Activated CD8-positive, alpha-beta memory T cell treated with anti-CD3 and anti-CD28 coated beads, Interleukin-2, amount 10 ng/mL, durations not matched to agents 7 days and 5 days (primary cell): ENCODE measurements around the gene LHFPL3. TPM values are rescaled to one million over a fixed set of nuclear protein-coding genes. Genes with fewer than 3 reads are reported as not detected.
A peak's percentile ranks its signal among the peaks of the same experiment; 100 is the strongest.

Source experiments
- ATAC-seq: fragments of 150-1000 bp; cut with Tn5 transposase; one replicate; pipeline ENCODE4 v1.10.0; 2021; ENCODE audit warnings: moderate library complexity
- CTCF ChIA-PET: fragments of 350-600 bp; sonication (Branson Sonifier 250); formaldehyde crosslinking; loops from one replicate; lab custom pipeline; 2021; ENCODE audit warnings: antibody characterized with exemption; lab: Charles Lee
- DNase-seq: peaks from one replicate; pipeline ENCODE4 v3.0.0-alpha.2; 2020
- H3K27ac Mint-ChIP-seq: one replicate; pipeline ENCODE4 v1.8.0; 2021; ENCODE audit warnings: mild to moderate bottlenecking, mixed read lengths
- H3K27me3 Mint-ChIP-seq: one replicate; pipeline ENCODE4 v1.8.0; 2021; ENCODE audit warnings: mixed read lengths
- H3K36me3 Mint-ChIP-seq: one replicate; pipeline ENCODE4 v1.8.0; 2021; ENCODE audit warnings: mild to moderate bottlenecking, mixed read lengths
- H3K4me1 Mint-ChIP-seq: one replicate; pipeline ENCODE4 v1.8.0; 2021; ENCODE audit warnings: mixed read lengths
- H3K4me3 Mint-ChIP-seq: one replicate; pipeline ENCODE4 v1.8.0; 2021; ENCODE audit warnings: mild to moderate bottlenecking, moderate library complexity, mixed read lengths
- H3K9me3 Mint-ChIP-seq: one replicate; pipeline ENCODE4 v1.8.0; 2022; ENCODE audit warnings: low read depth, mixed read lengths
- total RNA-seq, 2 experiments: library from RNA; stranded (reverse); gene quantifications; one replicate each; pipeline ENCODE4 v1.2.3, GENCODE V29; 2021

Gene LHFPL3
- total RNA-seq, 2 experiments from 2014 or later: not detected

DNA sequence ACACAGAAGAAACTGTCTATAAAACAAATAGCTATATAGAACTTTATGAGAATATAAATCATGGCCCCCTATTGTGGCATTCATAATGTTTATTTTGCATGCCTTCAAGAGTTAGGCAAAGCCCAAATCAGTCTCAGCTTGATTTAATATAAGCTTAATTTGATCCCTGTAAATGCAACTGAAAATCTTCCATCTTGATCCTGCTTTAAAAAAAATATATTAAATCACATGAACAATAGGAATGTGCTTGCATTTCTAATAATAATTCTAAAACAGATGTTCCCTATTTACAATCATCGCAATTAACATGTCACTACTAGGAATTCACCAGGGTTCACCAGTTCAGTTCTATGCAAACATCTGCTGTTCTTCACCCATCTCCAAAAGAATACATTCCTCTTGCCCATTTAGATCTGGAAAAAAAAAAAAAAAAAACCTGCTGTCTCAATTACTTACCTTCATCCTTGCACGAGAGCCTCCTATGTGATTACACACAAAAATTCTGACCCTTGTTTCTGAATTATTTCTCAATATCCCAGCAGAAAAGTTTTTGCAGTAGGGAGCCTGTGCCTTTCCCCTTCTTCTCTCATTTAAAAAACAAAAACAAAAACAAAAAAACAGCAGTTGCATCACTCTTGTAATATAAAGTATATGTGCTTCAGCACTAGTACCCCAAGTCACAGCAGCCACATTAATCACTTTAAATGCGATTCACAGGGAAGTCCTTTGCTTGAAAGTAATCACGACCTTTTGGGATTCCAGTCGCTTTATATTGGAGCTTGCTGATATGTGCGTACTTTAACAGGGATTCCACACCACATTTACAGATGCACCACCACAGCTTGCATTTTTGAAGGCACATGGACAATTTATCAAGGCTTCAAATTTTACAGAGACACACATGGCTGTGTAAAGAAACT lies 490.8 kb downstream of the LHFPL3 start:
- no peak overlapping the region for H3K27ac Mint-ChIP-seq
- no peak for ATAC-seq
- H3K4me3 Mint-ChIP-seq: no peak overlapping the region
- peaks cover 4% of the 10 kb centered on the region for H3K27me3 Mint-ChIP-seq
- H3K4me1 Mint-ChIP-seq: no peaks in the 10 kb centered on the region
- no peaks in the 10 kb centered on the region for H3K9me3 Mint-ChIP-seq
- no peak for DNase-seq
- CTCF ChIA-PET: interaction anchor here (1.4 kb wide), 1 partner anchor 30 kb away, joined by 3 read pairs; no protein-coding TSS in a partner anchor
- no peaks in the 10 kb centered on the region for H3K36me3 Mint-ChIP-seq

DNA sequence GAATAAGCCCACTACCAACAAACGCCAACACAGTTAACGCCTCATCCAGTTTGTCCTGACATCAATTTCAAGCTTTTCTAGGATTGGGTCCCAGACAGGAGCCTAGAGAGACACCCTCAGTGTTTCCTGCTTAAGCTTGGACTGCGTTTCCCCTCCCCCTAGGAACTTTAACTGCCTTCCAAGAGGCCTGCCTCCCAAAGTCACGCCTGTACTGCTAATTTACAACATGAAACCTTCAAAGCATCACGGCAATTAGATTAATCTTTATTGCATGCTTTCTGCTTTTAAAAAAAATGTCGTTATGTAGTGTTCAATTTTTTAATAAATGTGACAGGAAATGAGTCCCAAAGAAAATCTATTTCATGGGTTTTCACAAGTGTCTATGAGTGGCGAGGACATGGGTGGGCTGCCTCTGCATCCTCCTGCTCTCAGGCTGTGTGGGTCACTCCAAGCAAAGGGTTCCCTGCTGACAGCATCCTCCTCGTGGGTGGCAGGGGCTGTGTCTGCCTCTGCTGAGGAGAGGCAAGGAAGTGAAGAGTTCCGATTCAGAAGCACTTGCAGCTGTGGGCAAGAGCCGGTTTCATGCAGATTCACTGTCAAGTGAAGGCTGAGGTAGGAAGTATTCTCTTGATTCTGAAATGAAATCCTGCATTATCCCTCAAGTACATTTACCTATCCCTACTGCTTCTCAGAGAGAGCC lies 492.6 kb downstream of the LHFPL3 start:
- peaks cover 4% of the 10 kb centered on the region for H3K27me3 Mint-ChIP-seq
- CTCF ChIA-PET: no interaction called here
- no peak overlapping the region for H3K4me3 Mint-ChIP-seq
- H3K27ac Mint-ChIP-seq: no peak overlapping the region
- H3K4me1 Mint-ChIP-seq: no peaks in the 10 kb centered on the region
- ATAC-seq (no peak), DNase-seq (no peak)
- no peaks in the 10 kb centered on the region for H3K9me3 Mint-ChIP-seq
- no peaks in the 10 kb centered on the region for H3K36me3 Mint-ChIP-seq

DNA sequence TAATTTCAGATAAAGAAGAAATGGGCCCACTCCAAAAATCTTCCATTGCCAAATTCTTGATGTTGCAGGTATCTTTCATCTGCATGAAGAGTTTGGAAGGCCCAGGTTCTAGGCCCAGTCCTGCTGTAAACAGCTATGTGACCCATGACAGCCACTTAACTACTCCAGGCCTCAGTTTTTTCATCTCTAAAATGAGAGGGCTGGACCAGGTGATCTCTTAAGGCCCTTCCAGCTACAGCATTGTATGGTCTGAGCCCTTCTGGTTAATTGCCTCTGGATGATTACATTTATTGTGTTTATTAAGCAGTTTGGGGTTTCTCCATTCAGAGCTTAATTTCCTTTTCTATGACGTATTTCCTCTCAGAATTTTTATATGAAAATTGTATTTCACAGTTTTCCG lies 494.8 kb downstream of the LHFPL3 start:
- Mint-ChIP-seq H3K27ac (no peak overlapping the region), H3K36me3 (no peaks in the 10 kb centered on the region), H3K4me1 (no peaks in the 10 kb centered on the region), H3K4me3 (no peak overlapping the region), H3K27me3 (no peaks in the 10 kb centered on the region), H3K9me3 (no peaks in the 10 kb centered on the region)
- DNase-seq (no peak), ATAC-seq (no peak)
- CTCF ChIA-PET: interaction anchor here (1.8 kb wide), 1 partner anchor 25 kb away, joined by 5 read pairs; no protein-coding TSS in a partner anchor

DNA sequence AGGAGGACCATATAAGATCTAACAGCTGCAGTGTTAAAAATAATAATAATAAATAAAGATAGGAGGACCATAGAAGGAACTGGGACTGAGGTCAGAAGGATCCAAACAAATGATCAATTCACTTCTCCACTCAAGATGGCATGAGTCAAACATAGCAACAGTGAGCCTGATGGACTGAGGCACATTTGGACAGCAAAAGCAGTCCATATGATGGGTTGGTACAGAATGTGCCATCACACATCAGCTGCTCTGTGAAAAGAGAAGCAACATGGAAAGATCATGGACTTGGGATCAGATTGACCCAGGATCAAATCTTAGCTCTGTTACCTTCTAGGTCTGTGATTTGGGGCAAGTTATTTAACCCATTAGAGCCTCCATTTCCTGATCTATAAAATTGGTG lies 496.7 kb downstream of the LHFPL3 start:
- no peak for DNase-seq
- Mint-ChIP-seq H3K27me3 (no peaks in the 10 kb centered on the region), H3K4me1 (no peaks in the 10 kb centered on the region), H3K9me3 (no peaks in the 10 kb centered on the region), H3K27ac (no peak overlapping the region), H3K36me3 (no peaks in the 10 kb centered on the region), H3K4me3 (no peak overlapping the region)
- CTCF ChIA-PET: interaction anchor here (1.0 kb wide), 1 partner anchor 23 kb away, joined by 3 read pairs; no protein-coding TSS in a partner anchor
- ATAC-seq: peak; percentile 39

DNA sequence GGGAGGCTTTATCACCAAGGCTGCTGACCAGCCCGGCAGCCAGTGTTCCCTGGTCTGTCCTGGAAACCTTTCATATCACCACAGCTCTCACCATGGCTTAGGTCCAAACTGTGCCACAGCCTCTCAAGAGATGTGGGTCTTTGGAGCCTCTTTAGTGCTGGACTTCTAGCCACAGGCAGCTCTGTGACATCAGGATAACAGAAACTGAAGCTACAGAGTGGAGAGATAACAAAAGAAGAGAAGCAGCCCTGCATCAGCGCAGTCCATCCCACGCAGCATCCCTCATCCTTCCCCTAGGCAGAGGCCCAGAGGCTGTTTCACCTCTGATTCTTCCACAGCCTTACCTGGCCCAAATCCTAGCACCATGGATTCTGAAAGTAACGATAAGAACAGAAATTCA lies 497.7 kb downstream of the LHFPL3 start:
- Mint-ChIP-seq H3K4me3 (no peak overlapping the region), H3K9me3 (no peaks in the 10 kb centered on the region), H3K27ac (no peak overlapping the region), H3K36me3 (no peaks in the 10 kb centered on the region), H3K4me1 (no peaks in the 10 kb centered on the region), H3K27me3 (peaks cover 4% of the 10 kb centered on the region)
- no peak for ATAC-seq
- no peak for DNase-seq
- CTCF ChIA-PET: no interaction called here

DNA sequence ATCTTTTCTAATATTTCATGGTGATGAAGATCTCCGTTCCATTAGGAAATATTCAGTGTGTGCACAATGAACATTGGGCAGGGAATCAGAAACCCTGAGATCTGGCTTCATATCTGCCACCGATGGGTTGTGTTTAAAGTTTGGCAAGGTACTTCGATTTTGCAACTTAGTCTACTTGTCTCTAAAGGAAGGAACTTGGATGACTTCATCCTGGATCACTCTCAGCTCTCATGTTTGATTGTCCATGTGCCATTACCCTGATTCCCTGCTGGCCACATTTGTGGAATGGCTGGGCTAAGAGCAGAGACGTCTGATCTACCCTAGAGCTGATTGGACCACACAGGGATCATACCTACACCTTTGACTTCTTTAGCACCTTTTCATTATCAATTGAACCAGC lies 508.6 kb downstream of the LHFPL3 start:
- Mint-ChIP-seq H3K36me3 (no peaks in the 10 kb centered on the region), H3K27ac (no peak overlapping the region), H3K4me1 (no peaks in the 10 kb centered on the region), H3K9me3 (no peaks in the 10 kb centered on the region), H3K4me3 (no peak overlapping the region), H3K27me3 (peaks cover 18% of the 10 kb centered on the region)
- CTCF ChIA-PET: interaction anchor here (1.2 kb wide), 1 partner anchor 11 kb away, joined by 4 read pairs; no protein-coding TSS in a partner anchor
- no peak for DNase-seq
- no peak for ATAC-seq

DNA sequence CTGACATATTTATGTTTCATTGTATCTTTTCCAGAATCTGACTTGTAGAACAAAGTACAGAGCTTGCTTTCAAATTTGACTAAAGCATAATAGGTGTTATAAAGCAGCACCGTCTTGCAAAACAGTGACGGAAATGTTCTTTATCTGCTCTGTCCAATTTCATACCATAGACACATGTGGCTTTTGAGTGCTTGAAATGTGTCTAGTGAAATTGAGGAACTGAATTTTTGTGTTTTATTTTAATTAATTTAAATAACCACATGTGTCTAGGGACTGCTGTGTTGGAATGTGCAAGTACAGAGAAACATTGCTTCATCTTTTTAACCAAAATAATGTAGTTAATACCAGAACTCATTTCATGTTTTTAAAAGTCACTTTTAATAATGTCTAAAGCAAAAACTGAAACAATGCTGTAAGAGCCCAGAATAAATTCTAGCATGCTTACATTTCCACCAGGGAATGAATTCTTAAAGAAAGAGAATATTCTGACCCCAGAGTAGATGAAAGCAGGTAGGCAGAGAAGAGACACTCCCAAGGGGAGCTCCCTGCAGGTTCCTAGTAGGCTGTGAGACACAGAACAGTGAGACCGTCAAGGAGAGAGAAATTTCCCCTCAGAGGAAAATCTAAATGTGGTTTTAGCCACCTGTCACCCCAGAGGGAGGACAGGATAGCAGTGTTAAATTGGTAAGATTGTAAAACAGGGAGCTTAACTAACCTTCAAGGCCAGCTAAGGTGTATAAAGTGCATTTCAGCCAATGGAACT lies 510.3 kb downstream of the LHFPL3 start:
- Mint-ChIP-seq H3K9me3 (no peaks in the 10 kb centered on the region), H3K4me3 (no peak overlapping the region), H3K27me3 (peaks cover 26% of the 10 kb centered on the region), H3K27ac (no peak overlapping the region), H3K4me1 (no peaks in the 10 kb centered on the region), H3K36me3 (no peaks in the 10 kb centered on the region)
- CTCF ChIA-PET: interaction anchor here (1.0 kb wide), 1 partner anchor 9 kb away, joined by 3 read pairs; no protein-coding TSS in a partner anchor
- no peak for ATAC-seq
- no peak for DNase-seq

DNA sequence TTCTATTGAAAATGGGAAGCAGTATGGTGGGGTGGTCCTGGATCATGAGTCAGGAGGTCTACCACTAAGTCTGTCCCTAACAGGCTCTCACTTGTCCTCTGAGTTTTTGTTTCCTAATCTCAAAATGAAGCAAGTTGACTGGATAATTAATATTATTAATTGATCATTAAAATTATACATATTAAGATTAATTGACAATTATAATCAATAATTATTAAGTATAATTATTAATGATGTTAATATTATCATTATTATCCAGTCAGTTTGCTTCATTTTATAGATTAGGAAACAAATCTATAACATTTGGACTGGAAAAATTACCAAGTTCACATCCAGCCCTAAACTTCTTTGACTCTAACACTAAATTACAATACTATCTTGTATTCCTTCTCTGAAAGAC lies 511.4 kb downstream of the LHFPL3 start:
- H3K4me1 Mint-ChIP-seq: no peaks in the 10 kb centered on the region
- DNase-seq: no peak
- CTCF ChIA-PET: no interaction called here
- H3K27ac Mint-ChIP-seq: no peak overlapping the region
- ATAC-seq: no peak
- peaks cover 28% of the 10 kb centered on the region for H3K27me3 Mint-ChIP-seq
- H3K4me3 Mint-ChIP-seq: no peak overlapping the region
- no peaks in the 10 kb centered on the region for H3K36me3 Mint-ChIP-seq
- H3K9me3 Mint-ChIP-seq: no peaks in the 10 kb centered on the region

DNA sequence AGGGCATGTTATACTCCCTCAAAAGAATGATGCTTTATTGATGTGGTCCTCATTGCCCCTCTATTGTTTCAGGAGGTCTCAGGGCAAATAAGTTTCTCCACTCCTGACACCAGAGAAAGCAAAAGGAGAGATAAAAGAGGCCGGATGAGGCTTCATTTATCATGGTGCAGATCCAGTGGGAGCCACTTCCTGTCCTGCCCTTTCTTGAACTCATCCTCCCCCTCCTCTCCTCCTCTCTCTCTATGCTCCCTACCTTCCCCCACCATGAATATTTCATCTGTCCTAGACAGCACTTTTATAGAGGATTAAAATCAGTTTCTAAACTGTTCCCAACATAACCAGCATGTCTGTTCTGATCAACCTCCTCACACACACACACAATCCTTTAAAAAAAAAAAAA lies 513.4 kb downstream of the LHFPL3 start:
- DNase-seq: no peak
- H3K36me3 Mint-ChIP-seq: no peaks in the 10 kb centered on the region
- H3K27me3 Mint-ChIP-seq: peaks cover 40% of the 10 kb centered on the region
- H3K4me1 Mint-ChIP-seq: no peaks in the 10 kb centered on the region
- H3K27ac Mint-ChIP-seq: no peak overlapping the region
- ATAC-seq: no peak
- no peaks in the 10 kb centered on the region for H3K9me3 Mint-ChIP-seq
- CTCF ChIA-PET: no interaction called here
- H3K4me3 Mint-ChIP-seq: no peak overlapping the region

DNA sequence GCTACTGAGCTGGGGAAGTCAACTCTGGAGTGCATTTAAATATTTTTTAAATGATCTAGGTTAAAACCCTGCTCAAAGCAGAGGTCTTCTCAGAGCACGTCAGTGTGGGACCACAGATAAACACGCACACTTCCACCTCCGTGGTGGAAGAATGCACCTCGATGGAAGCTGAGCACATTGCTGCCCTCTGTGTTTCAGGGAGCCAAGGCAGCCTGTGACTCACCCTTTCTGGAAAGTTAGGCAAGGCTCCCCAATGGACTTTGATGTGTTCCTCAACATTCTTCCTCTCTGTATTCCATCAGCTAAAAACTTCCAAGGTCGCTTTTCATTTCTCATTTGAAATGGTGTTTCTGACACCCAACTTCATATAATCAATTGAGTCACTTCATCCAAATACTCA lies 514.8 kb downstream of the LHFPL3 start:
- H3K36me3 Mint-ChIP-seq: no peaks in the 10 kb centered on the region
- H3K27ac Mint-ChIP-seq: no peak overlapping the region
- no peaks in the 10 kb centered on the region for H3K4me1 Mint-ChIP-seq
- DNase-seq (no peak), ATAC-seq (no peak)
- peaks cover 37% of the 10 kb centered on the region for H3K27me3 Mint-ChIP-seq
- H3K4me3 Mint-ChIP-seq: no peak overlapping the region
- no peaks in the 10 kb centered on the region for H3K9me3 Mint-ChIP-seq
- CTCF ChIA-PET: no interaction called here

DNA sequence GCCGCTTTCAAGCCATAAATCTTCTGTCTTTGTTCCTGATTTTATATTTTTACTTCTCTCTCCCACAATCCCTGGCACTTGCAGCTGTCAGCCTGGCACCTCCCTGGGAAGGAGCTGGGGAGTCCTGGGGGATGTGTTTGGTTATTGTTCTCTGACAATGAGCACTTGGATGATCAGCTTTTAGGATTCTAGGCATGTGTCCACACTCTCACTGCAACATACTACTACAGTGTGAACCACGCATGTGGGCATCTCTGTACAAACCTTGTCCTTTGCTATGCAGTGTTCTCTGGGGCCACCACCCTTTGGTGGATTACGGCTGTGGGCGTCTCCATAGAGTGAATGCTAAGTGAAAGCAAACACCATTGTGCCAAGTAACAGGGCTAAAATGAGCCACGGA lies 517.2 kb downstream of the LHFPL3 start:
- CTCF ChIA-PET: no interaction called here
- H3K4me3 Mint-ChIP-seq: no peak overlapping the region
- H3K27ac Mint-ChIP-seq: no peak overlapping the region
- no peaks in the 10 kb centered on the region for H3K36me3 Mint-ChIP-seq
- no peak for ATAC-seq
- H3K4me1 Mint-ChIP-seq: no peaks in the 10 kb centered on the region
- H3K9me3 Mint-ChIP-seq: no peaks in the 10 kb centered on the region
- H3K27me3 Mint-ChIP-seq: peaks cover 33% of the 10 kb centered on the region
- DNase-seq: no peak

DNA sequence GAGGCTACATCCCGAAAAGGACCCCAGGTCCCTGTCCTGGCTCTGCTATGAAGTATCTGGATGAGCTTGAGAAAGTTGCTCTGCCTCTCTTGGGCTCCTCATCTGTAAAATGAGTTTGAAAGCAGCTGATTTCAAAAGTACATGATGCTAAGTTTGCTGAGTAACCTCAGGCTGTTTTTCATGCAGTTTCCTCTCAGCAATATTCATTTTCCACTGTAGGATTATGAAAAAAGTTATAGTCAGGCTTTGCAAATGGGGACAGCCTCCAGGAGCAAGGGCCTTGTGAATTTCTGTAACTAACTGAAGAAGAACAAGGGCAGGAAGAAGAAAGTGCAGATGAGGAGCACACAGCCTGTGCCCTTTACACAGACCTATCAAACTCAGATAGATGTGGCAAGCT lies 518.3 kb downstream of the LHFPL3 start:
- ATAC-seq (no peak), DNase-seq (no peak)
- Mint-ChIP-seq H3K36me3 (no peaks in the 10 kb centered on the region), H3K9me3 (no peaks in the 10 kb centered on the region), H3K27ac (no peak overlapping the region), H3K27me3 (peaks cover 31% of the 10 kb centered on the region), H3K4me3 (no peak overlapping the region), H3K4me1 (no peaks in the 10 kb centered on the region)
- CTCF ChIA-PET: interaction anchor here (1.9 kb wide), 1 partner anchor 72 kb away, joined by 11 read pairs; no protein-coding TSS in a partner anchor
